Stimulated activated CD4-positive, alpha-beta T cell treated with anti-CD3 and anti-CD28 coated beads, Interleukin-1b, Interleukin-23, amount 100 ng/mL, for 4 hours (primary cell): ENCODE measurements around the gene TRMO.
A peak's percentile ranks its signal among the peaks of the same experiment; 100 is the strongest.

Source experiments
- DNase-seq, 2 donors: peaks; one replicate each; pipeline ENCODE4 v3.0.0-alpha.2; 2020; ENCODE audit warnings: low read depth in 2 of 2

The TRMO gene

GRCh38 chr9:97904725-97905124 lies 17.6 kb downstream of the TRMO start:
- DNase-seq, result peak in 1 of 2 donors; percentile 9

GRCh38 chr9:97903177-97903576 lies 19.1 kb downstream of the TRMO start:
- no peak for DNase-seq

DNA sequence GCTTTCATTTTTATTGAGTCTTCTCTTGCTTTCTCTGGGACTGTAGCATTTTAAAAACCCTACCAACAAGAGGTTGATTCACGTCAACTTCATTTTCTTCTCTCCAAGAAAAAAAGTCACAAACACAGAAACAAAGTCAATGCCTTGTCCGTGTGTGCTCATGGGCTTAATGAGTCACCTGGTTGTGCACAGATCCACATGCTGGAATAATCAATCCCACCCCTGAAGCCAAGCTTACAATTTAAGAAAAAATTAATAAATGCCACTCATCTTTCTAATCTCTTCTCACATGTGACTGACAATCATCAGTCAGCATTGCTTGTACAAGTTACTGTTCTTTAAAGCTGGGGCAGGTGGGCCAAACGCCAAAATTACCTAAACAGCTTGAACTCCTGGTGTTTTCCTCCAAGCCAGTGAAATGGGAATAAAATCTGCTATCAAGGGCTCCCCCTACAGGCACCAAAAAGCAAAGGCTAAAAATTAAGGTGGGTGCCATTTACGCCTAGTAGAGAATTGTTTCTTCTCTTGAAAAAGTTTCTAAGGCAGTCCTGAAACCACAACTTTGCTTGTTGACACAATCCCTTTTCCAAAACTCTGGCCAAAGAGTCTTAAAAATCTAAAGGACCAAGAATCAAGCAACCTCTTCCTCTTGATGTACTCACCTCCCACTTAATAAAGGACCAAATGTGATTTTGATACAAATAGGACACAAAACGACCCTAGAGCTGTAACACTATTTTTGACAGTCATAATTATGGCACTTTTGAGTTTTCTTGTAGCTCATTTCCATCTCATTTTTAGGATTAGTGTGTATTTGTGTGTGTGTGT lies 21.3 kb downstream of the TRMO start:
- no peak for DNase-seq

DNA sequence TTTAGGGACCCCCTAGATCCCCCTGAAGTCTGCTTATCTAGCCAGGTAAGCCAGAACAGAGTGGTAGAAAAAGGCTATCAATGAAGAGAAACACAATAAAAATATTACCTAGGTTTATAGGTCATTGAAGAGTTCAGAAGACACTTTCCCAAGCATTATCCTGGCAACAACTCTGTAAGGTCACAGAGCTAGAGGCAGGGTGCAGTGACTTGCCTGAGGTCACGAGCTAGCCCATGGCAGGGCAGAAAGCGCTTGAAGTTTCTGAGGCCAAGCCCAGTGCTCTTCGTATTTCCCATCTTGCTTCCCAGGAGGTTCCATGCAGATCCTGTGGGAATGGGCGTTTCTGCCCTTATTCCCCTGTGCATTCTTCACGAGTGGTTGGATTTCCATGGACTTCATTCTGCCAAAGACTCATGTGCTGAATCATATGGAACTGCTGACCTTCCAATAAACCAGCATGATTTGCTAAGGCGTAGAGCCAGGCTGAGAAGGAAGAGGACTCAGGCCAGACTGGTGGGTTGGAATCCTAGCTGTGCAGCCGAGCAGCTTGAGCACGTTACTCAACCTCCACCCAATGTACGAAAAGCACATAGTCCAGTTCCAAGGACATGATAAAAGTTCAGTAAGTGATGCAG lies 22.1 kb downstream of the TRMO start:
- no peak for DNase-seq

DNA sequence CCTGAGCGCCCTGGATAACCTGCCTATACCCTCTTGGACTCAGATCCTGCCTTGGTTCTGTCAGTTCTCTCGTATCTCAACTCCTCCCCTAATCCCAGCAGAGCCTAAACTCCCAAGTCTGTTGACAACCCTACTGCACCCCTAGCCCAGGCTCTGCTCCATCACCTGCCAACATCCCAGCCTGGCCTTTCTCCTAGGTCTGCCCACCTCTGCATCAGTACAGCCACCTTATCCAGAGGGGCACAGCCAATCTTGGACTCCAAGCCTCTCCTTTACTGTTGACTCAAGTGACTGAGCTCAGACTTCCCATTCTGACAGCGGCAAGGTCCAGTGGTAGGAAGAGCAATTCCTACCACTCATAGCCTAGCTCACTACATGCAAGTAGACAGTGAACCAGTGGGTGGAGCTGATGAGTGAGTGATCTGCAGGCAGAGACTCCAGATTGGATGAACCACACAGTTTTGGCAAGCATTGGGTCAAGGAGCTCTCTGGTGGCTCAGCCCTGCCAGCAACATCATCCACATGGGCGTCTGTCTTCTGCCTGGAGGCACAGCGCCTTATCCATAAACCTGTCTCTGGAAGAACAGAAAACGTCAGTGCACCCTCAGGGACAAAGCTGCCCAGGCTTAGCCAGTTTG lies 26.5 kb downstream of the TRMO start:
- no peak for DNase-seq

- no peak for DNase-seq
Observed at GRCh38 chr9:97895211-97895610, 27.1 kb downstream of the TRMO start.

GRCh38 chr9:97892421-97892820 lies 29.9 kb downstream of the TRMO start:
- DNase-seq, result no peak

DNA sequence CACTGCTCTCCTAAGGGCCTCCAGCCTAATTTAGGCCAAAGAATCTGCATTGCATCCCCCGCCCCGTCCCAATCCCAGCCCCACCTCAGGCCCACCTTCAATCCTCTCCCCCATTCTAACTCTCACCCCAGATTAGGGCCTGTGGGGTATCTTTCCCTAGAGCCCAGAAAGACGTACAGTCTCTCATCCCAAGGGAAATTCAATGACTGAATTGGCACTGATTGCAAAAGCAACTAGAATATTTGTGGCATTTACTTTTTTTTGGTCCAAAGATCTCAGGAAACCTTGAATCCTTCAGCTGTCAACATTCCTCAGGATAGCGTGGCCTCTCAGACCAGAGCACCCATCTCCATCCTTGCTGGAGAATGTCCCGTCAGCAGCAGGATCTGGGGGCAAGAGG lies 30.6 kb downstream of the TRMO start:
- DNase-seq, result no peak

DNA sequence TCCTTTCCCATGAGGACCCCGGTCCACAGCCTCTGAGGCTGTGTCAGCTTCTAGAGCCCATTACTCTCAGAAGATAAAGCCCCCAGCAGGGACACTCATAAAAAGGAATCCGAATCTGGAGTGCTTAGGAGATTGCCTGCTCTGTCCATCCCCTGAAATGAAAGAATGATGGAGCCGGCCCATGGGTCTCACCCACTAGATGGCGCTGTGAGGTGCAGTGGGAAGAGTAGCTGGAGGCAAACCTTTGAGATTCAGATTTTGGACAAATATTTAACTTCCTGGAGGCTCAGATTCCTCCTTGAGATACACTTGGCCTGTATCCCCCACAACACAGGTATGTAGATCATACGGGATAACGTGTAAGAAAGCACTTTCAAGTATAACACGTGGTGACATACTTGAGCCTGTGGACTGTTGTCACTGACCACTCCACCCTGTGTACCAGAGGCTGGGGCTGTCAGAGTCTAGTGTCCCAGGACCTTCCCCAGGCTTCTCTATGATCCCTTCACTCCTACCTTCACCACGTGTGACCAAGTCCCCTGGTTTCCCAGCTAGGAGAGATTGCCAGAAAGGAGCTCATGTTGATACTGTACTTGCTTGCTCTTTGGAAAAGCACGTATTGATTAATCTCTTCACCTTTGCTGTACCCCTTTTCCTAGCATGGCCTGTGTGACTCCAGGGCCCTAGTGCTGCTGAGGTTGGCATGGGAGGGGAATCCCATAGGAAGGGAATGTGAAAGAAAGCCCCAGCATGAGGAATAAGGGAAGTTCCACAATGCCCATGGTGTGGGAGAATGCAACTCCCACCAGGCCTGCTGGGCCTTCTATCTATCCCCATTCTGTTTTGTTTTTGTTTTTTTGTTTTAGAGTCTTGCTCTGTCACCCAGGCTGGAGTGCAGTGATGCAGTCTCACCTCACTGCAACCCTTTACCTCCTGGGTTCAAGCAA lies 32.1 kb downstream of the TRMO start:
- peak; percentile 49 to 67 for DNase-seq

- no peak for DNase-seq
Observed at GRCh38 chr9:97880336-97880735, 42.0 kb downstream of the TRMO start.

DNA sequence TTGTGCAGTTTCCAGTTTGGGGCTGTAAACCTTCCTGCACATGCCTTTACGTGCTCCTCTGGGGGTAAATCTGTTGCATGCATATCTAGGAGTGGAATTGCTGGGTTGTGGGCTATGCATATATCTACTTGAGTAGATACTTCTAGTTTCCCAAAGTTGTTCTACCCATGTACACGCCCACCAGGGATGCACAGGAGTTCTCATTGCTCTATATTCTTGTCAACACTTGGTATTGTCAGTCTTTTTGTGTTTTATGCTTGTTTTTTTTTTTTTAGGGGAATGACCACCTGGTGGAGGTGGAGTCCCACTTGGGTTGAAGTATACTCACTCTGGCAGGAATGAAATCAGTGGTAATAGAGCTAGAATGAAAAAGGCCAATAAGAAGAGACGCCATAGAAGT lies 46.2 kb downstream of the TRMO start:
- DNase-seq, result no peak

GRCh38 chr9:97875111-97875510 lies 47.2 kb downstream of the TRMO start:
- no peak for DNase-seq

GRCh38 chr9:97874624-97875023 lies 47.7 kb downstream of the TRMO start:
- no peak for DNase-seq

DNA sequence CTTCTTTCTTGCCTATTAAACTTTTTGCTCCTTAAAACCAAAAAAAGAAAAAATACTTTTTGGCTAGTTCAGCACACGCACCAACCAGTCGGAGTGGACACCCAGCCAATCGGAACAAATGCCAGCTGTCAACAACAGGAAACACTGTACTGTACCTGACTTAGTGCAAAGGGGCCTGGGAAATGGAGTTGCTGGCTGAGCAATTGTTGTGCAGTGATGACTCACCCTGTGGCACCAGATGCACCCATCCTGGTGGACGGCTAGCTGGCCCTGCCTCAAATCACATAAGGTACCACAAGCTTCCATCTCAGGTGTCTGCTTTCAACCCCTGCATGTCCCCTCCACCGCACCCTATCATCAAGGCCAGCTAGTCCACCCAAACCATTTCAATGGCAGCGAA lies 48.4 kb downstream of the TRMO start:
- no peak for DNase-seq

DNA sequence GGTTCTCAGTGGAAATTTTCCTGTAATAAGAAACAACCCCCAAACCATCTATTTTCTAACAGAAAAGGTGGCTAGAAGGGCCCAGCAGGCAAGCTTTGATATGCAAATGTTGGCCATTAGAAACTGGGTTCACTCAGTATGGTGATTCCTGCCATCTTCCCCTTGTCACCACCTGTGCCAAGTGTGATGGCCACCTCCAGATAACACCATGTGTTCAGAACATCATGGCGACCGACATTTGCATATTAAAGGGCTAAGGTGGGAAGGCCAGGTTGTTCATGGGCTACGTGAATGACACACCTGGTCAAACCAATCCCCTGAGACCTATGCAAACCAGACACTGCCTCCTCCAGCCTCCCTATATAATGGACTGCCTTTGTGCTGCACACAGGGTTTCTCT lies 48.9 kb downstream of the TRMO start:
- no peak for DNase-seq

DNA sequence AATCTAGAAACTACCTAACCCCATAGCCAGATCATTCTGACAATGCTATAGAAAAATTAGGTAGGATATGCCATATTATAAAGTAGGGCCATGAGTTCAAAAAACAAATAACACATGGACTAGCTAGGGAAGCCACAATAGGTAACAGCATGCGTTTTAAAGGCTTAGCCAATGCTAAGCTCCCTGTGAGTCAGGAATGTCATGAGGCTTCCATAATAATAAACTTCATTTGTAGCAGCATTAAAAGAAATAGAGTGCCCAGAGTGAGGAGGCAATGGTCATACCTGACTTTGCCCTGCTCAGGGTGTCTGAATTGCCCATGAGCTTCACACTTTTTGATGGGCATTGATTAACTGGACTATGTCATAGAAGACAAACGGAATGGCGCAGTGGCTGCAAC lies 53.4 kb downstream of the TRMO start:
- no peak for DNase-seq

- DNase-seq, result no peak
Observed at GRCh38 chr9:97866848-97867247, 55.5 kb downstream of the TRMO start.

DNA sequence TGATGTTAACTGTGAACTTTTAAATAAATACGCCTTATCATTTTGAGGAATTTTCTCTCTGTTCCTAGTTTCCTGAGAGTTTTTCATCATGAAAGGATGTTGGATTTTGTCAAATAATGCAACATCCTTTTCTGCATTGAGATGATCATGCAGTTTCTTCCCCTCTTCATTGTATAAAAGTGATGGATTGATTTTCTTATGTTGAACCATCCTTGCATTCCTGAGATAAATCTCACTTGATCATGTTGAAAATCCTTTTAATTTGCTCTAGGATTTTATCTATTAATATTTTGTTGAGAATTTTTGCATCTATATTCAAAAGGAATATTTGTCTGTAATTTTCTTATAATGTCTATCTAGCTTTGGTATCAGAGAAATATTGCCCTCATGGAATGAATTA lies 56.0 kb downstream of the TRMO start:
- no peak for DNase-seq

GRCh38 chr9:97864396-97864795 lies 57.9 kb downstream of the TRMO start:
- no peak for DNase-seq

DNA sequence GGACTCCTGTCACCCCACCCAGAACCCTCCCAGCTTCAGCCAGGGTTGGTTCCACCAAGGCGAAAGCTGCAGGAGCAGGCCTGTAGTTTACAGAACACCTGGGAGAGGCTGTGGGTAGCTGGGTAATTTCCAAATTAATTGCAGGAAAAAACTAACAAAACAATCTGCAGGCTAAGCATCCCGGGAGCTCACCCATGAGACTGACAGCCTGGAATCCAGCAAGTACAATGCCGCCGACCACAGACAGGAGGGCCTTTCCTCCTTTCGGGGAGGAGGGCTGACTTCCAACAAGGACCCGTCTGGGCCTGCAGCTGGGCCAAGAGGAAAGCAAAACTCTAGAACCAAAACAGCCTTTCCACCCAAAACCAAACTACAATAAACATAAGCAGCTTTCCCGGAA lies 59.0 kb downstream of the TRMO start:
- no peak for DNase-seq

DNA sequence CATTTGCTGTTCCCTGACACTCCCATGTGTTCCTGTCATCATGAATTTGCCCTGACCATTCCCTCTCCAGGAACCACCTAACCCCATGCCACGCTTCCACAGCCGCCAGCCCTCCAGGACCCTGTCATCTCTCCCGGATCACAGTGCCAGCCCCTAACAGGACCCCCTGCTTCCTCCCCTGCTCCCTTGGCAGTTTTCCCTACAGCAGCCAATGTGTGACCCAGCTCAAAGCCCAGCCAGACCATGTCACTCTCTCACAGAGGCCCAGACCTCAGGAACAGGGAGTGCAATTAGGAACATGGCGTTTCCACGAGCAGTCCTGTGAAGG lies 61.2 kb downstream of the TRMO start:
- DNase-seq, result no peak
